Caco-2 (cell line): ENCODE results near the gene MRPS18A. TPM values are rescaled to one million over a fixed set of nuclear protein-coding genes. Genes with fewer than 3 reads are reported as not detected.

Source experiments
- BruUV-seq: library from RNA; stranded (reverse); fragments of 400-500 nt; replicated peaks from 2 replicates; lab custom pipeline; 2021; lab: Mats Ljungman, UMichigan
- CTCF ChIA-PET: fragments of 300-600 bp; sonication (Branson Sonifier 250); formaldehyde crosslinking; loops from one replicate; lab custom pipeline; 2022; ENCODE audit warnings: antibody characterized with exemption; lab: Charles Lee
- POLR2A ChIA-PET: fragments of 300-600 bp; sonication (Branson Sonifier 250); formaldehyde crosslinking; loops from one replicate; lab custom pipeline; 2022; ENCODE audit warnings: antibody characterized with exemption; lab: Charles Lee
- DNase-seq, 2 experiments: peaks; one replicate each; pipeline versions ENCODE4 v3.0.0 to v3.0.0-alpha.2; 2020 to 2022
- H3K27me3 ChIP-seq: replicated peaks from 2 replicates; pipeline ENCODE4 v1.6.0; 2011; ENCODE audit warnings: low read length; ENCODE audit not compliant: control insufficient read depth, insufficient read depth
- H3K36me3 ChIP-seq: 2 replicates; pipeline ENCODE4 v1.5.1; 2011; ENCODE audit warnings: low read length; ENCODE audit not compliant: control insufficient read depth, insufficient read depth
- H3K4me1 ChIP-seq: fragments of 250-450 bp; sonication (Bioruptor Pico); 2 replicates; pipeline ENCODE4 v1.5.1; 2020; ENCODE audit warnings: mild to moderate bottlenecking
- H3K4me3 ChIP-seq: 2 replicates; pipeline ENCODE4 v1.5.1; 2011; ENCODE audit warnings: low read depth, mild to moderate bottlenecking, control low read depth, low read length
- H3K9me3 ChIP-seq: fragments of 250-450 bp; sonication (Bioruptor Pico); 2 replicates; pipeline ENCODE4 v1.5.1; 2020; ENCODE audit warnings: mild to moderate bottlenecking, moderate library complexity
- H3K27ac Mint-ChIP-seq: one replicate; pipeline ENCODE4 v1.8.0; 2022; ENCODE audit warnings: mixed read lengths; ENCODE audit not compliant: unreplicated experiment
- H3K27me3 Mint-ChIP-seq: one replicate; pipeline ENCODE4 v1.8.0; 2022; ENCODE audit warnings: mixed read lengths; ENCODE audit not compliant: insufficient read depth, unreplicated experiment
- H3K36me3 Mint-ChIP-seq: one replicate; pipeline ENCODE4 v1.8.0; 2022; ENCODE audit warnings: mild to moderate bottlenecking, mixed read lengths; ENCODE audit not compliant: insufficient read depth, unreplicated experiment
- H3K4me1 Mint-ChIP-seq: one replicate; pipeline ENCODE4 v1.8.0; 2022; ENCODE audit warnings: low read depth, mixed read lengths; ENCODE audit not compliant: unreplicated experiment
- H3K4me3 Mint-ChIP-seq: one replicate; pipeline ENCODE4 v1.8.0; 2022; ENCODE audit warnings: mild to moderate bottlenecking, moderate library complexity, mixed read lengths; ENCODE audit not compliant: unreplicated experiment
- H3K9me3 Mint-ChIP-seq: one replicate; pipeline ENCODE4 v1.8.0; 2022; ENCODE audit warnings: mixed read lengths; ENCODE audit not compliant: unreplicated experiment
- CTCF ChIP-seq, 2 experiments: fragments of 200-600 bp in 1 of 2; IDR thresholded peaks; 1 replicate in 1 of 2; 2 replicates in 1 of 2; pipeline versions ENCODE4 v1.5.1 to v1.8.0; 2011 to 2022; ENCODE audit warnings: antibody characterized with exemption in 1 of 2, control low read depth in 1 of 2, inconsistent platforms in 1 of 2, low read depth in 1 of 2, low read length in 1 of 2, mild to moderate bottlenecking in 1 of 2, moderate library complexity in 1 of 2; ENCODE audit not compliant: insufficient read depth in 1 of 2, severe bottlenecking in 1 of 2, unreplicated experiment in 1 of 2
- intact Hi-C: fragments of 100-400 bp; cut with micrococcal nuclease; formaldehyde crosslinking; loops from one replicate; pipeline ENCODE4 v1.10.0; 2022; ENCODE audit not compliant: unreplicated experiment
- total RNA-seq: library from RNA; stranded (reverse); gene quantifications from 2 replicates; pipeline ENCODE4 v1.2.3, GENCODE V29; 2022

Gene MRPS18A
- total RNA-seq, 1 experiment from 2014 or later, result 66.7 TPM

GRCh38 chr6:43628393-43629103 lies 59.0 kb downstream of the MRPS18A start:
- TSS peak; percentile 38 for BruUV-seq
- ChIA-PET CTCF (interaction anchor here (0.6 to 1.2 kb wide), 2 partner anchors 336 to 451 kb away, joined by 3 to 9 read pairs; no protein-coding TSS in a partner anchor), POLR2A (interaction anchor here (0.6 to 2.0 kb wide), 5 partner anchors 11 to 466 kb away, joined by 3 to 8 read pairs (median 5); no protein-coding TSS in a partner anchor)
- no peaks in the 10 kb centered on the region for H3K9me3 ChIP-seq
- H3K4me3 Mint-ChIP-seq, result peak overlapping the region; percentile 91
- no peaks in the 10 kb centered on the region for H3K27me3 Mint-ChIP-seq
- no peaks in the 10 kb centered on the region; the same call in 1 of the 2 replicates for H3K4me1 ChIP-seq
- H3K4me1 Mint-ChIP-seq, result peaks cover 12% of the 10 kb centered on the region
- H3K4me3 ChIP-seq, result peak overlapping the region; percentile 78
- no peaks in the 10 kb centered on the region for H3K9me3 Mint-ChIP-seq
- TF ChIP-seq CTCF (IDR thresholded peaks at IDR 0.05; ENCODE audit: insufficient read depth in 1 of 2, low read depth in 1 of 2, low read length in 1 of 2, severe bottlenecking in 1 of 2, unreplicated experiment in 1 of 2), result no peak
- H3K36me3 Mint-ChIP-seq, result peaks cover 22% of the 10 kb centered on the region
- peaks cover 1% of the 10 kb centered on the region; the same call in 1 of the 2 replicates for H3K36me3 ChIP-seq
- peak; percentile 59 to 66 for DNase-seq
- peak overlapping the region; percentile 99 for H3K27ac Mint-ChIP-seq
- intact Hi-C loops, result loop anchor here (2.0 kb wide), 1 partner anchor 52 kb away; the partner anchor contains the start of genes POLH and XPO5
- no peaks in the 10 kb centered on the region for H3K27me3 ChIP-seq

GRCh38 chr6:43627008-43627825 lies 60.4 kb downstream of the MRPS18A start:
- Mint-ChIP-seq H3K4me3 (peak overlapping the region; percentile 54), H3K36me3 (peaks cover 28% of the 10 kb centered on the region), H3K9me3 (no peaks in the 10 kb centered on the region), H3K27me3 (no peaks in the 10 kb centered on the region), H3K27ac (peak overlapping the region; percentile 76), H3K4me1 (peaks cover 12% of the 10 kb centered on the region)
- TF ChIP-seq CTCF (IDR thresholded peaks at IDR 0.05; ENCODE audit: insufficient read depth in 1 of 2, low read depth in 1 of 2, low read length in 1 of 2, severe bottlenecking in 1 of 2, unreplicated experiment in 1 of 2), result no peak
- intact Hi-C loops, result no loop called here
- DNase-seq, result no peak
- POLR2A ChIA-PET, result interaction anchor here (0.6 kb wide), 1 partner anchor 56 kb away, joined by 3 read pairs; no protein-coding TSS in a partner anchor
- CTCF ChIA-PET, result no interaction called here
- Histone ChIP-seq H3K4me3 (no peak overlapping the region), H3K36me3 (peaks cover 1% of the 10 kb centered on the region; the same call in 1 of the 2 replicates), H3K9me3 (no peaks in the 10 kb centered on the region), H3K27me3 (no peaks in the 10 kb centered on the region), H3K4me1 (no peaks in the 10 kb centered on the region; the same call in 1 of the 2 replicates)
- BruUV-seq, result no TSS peak

- no peaks in the 10 kb centered on the region for H3K4me1 ChIP-seq
- Mint-ChIP-seq H3K4me3 (no peak overlapping the region), H3K27me3 (no peaks in the 10 kb centered on the region), H3K9me3 (no peaks in the 10 kb centered on the region), H3K4me1 (peaks cover 12% of the 10 kb centered on the region), H3K27ac (no peak overlapping the region), H3K36me3 (peaks cover 40% of the 10 kb centered on the region)
- no peak overlapping the region for H3K4me3 ChIP-seq
- H3K9me3 ChIP-seq, result no peaks in the 10 kb centered on the region
- ChIA-PET CTCF (interaction anchor here (0.5 kb wide), 1 partner anchor 96 kb away, joined by 3 read pairs; no protein-coding TSS in a partner anchor), POLR2A (no interaction called here)
- DNase-seq, result no peak
- intact Hi-C loops, result no loop called here
- BruUV-seq, result no TSS peak
- H3K27me3 ChIP-seq, result no peaks in the 10 kb centered on the region
- H3K36me3 ChIP-seq, result peaks cover 3% of the 10 kb centered on the region
- TF ChIP-seq CTCF (IDR thresholded peaks at IDR 0.05; ENCODE audit: insufficient read depth in 1 of 2, low read depth in 1 of 2, low read length in 1 of 2, severe bottlenecking in 1 of 2, unreplicated experiment in 1 of 2), result no peak
These were observed 62.1 kb downstream of the MRPS18A start for GRCh38 chr6:43625393-43625992.
